GM20000 (cell line): ENCODE measurements around the gene ASTN2.

Experiments
- DNase-seq: peaks from one replicate; pipeline ENCODE4 v3.0.0; 2012; ENCODE audit warnings: low spot score
- TF ChIP-seq, protein P1 (sequence below): IDR thresholded peaks from 2 replicates; pipeline ENCODE4 v1.5.1; 2012; ENCODE audit warnings: mild to moderate bottlenecking, control low read depth; ENCODE audit errors: extremely low read depth, missing control alignments

Gene ASTN2

DNA sequence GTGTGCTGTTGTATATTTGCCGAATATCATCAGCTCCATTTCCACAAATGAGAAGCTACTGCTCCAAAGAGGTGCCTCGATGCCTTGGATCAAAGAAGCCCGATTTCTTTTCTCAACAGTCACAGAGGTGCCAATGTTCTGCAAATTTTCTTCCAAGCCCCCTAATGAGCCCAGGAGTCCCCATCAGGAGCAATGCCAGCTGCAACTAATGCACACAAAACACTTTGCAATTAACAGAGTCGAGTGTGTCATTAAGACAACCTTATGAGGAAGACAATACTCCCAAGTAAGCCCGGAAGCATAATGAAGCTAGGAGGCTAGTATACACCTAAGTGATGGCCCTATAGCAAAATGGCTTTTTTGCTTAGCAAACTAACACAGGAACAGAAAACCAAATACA is 480.7 kb downstream of the ASTN2 start:
- TF ChIP-seq, protein P1, sequence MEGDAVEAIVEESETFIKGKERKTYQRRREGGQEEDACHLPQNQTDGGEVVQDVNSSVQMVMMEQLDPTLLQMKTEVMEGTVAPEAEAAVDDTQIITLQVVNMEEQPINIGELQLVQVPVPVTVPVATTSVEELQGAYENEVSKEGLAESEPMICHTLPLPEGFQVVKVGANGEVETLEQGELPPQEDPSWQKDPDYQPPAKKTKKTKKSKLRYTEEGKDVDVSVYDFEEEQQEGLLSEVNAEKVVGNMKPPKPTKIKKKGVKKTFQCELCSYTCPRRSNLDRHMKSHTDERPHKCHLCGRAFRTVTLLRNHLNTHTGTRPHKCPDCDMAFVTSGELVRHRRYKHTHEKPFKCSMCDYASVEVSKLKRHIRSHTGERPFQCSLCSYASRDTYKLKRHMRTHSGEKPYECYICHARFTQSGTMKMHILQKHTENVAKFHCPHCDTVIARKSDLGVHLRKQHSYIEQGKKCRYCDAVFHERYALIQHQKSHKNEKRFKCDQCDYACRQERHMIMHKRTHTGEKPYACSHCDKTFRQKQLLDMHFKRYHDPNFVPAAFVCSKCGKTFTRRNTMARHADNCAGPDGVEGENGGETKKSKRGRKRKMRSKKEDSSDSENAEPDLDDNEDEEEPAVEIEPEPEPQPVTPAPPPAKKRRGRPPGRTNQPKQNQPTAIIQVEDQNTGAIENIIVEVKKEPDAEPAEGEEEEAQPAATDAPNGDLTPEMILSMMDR: no peak

GRCh38 chr9:116933251-116933650 is 481.6 kb downstream of the ASTN2 start:
- TF ChIP-seq, protein P1: no peak
- DNase-seq: no peak

More for the DNA sequence above, 480.7 kb downstream of the ASTN2 start:
- no peak for DNase-seq

GRCh38 chr9:116929621-116930020 is 485.2 kb downstream of the ASTN2 start:
- TF ChIP-seq, protein P1: no peak
- no peak for DNase-seq

DNA sequence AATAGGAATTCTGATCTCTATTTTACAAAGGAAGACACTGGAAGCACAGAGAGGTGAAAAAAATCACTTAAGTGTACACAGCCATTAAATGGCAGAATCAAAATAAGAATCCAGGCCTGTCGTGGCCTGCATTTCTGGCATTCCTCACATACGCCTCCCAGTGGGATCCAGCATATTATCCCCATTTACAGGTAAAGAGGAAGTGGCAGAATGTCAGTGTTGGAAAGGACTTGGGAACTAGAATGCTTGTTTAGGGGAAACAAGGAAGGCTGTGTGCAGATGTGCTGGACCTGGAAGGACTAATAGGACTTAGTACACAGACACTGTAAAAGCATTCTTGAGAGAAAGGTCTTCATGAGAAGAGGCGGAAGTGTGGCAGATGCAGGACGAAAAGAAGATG is 486.0 kb downstream of the ASTN2 start:
- no peak for DNase-seq
- TF ChIP-seq, protein P1: no peak

- no peak for DNase-seq
- TF ChIP-seq, protein P1: no peak
Observed at GRCh38 chr9:116928289-116928688, 486.6 kb downstream of the ASTN2 start.

DNA sequence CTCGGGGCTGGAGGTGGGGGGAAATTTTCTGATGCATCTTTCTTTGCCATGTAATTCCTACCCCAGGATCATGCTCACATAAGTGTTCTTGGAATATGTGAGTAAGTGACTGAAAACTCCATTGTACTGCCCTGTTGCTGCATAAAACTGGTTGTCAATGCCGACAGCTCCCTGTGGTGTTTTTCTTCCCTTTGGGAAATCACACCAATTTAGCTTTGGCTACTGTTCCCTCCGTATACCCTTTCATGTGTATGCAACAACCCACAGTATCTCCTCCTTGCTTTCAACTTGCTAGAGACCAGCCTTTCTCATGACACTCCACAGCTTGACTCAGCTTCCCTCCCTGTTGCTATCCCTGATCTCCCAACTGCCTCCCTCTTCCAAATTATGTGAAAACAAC is 487.1 kb downstream of the ASTN2 start:
- TF ChIP-seq, protein P1: no peak
- no peak for DNase-seq

- TF ChIP-seq, protein P1: no peak
- DNase-seq: no peak
Observed at GRCh38 chr9:116925121-116925520, 489.7 kb downstream of the ASTN2 start.
